Prostate gland (tissue), 2 donors: ENCODE results near the gene PCNX1. TPM values are rescaled to one million over a fixed set of nuclear protein-coding genes. Genes with fewer than 3 reads are reported as not detected.
"Not testable (repeated sequence)": the region's sequence is repeated elsewhere in the genome, so short reads cannot be mapped to it uniquely, and the experiment has no call there.

Source experiments
- DNase-seq: peaks from one replicate; pipeline ENCODE4 v3.0.0-alpha.2; 2019; ENCODE audit warnings: low spot score
- H3K27ac ChIP-seq, 2 donors: fragments of 200-600 bp; sonication (generic); 2 replicates each; pipeline ENCODE4 v1.5.1; 2017 to 2019
- H3K27me3 ChIP-seq: fragments of 200-600 bp; sonication (generic); replicated peaks from 2 replicates; pipeline ENCODE4 v1.5.1; 2019; ENCODE audit not compliant: insufficient read depth
- H3K36me3 ChIP-seq, 2 donors: fragments of 200-600 bp; sonication (generic); 1 replicate in 1 of 2; 2 replicates in 1 of 2; pipeline versions ENCODE4 v1.5.1 to v1.8.1; 2017 to 2019
- H3K4me1 ChIP-seq: fragments of 200-600 bp; sonication (generic); replicated peaks from 2 replicates; pipeline ENCODE4 v1.5.1; 2019
- H3K4me3 ChIP-seq, 2 donors: fragments of 200-600 bp; sonication (generic); 2 replicates each; pipeline ENCODE4 v1.5.1; 2017 to 2019
- H3K9me3 ChIP-seq: fragments of 200-600 bp; sonication (generic); 2 replicates; pipeline ENCODE4 v1.5.1; 2017
- CTCF ChIP-seq, 4 experiments: fragments of 200-600 bp in 2 of 4; fragments of 450-650 bp in 2 of 4; sonication (generic) in 2 of 4; IDR thresholded peaks; 1 replicate in 3 of 4; 2 replicates in 1 of 4; pipeline ENCODE4 v1.5.1; 2016 to 2019; ENCODE audit warnings: antibody characterized with exemption in 4 of 4, mild to moderate bottlenecking in 2 of 4, moderate library complexity in 2 of 4
- POLR2A ChIP-seq: fragments of 450-650 bp; IDR thresholded peaks from one replicate; pipeline ENCODE4 v1.6.1; 2016; ENCODE audit warnings: antibody characterized with exemption, mild to moderate bottlenecking
- POLR2AphosphoS5 ChIP-seq: sonication (generic); formaldehyde crosslinking; IDR thresholded peaks from one replicate; pipeline ENCODE4 v1.6.1; 2017; ENCODE audit warnings: antibody characterized with exemption
- WGBS: methylation state at CpG from one replicate; pipeline ENCODE4 v1.1.5; 2018; 5-methylcytosine and 5-hydroxymethylcytosine counted together
- intact Hi-C: fragments of 100-400 bp; cut with DNase I; formaldehyde crosslinking; loops from one replicate; pipeline ENCODE4 v1.14.2; 2022
- total RNA-seq, 2 donors: library from RNA; depleted of rRNA; stranded (reverse); fragments of >200 nt; gene quantifications; one replicate each; pipeline ENCODE4 v1.1.0, GENCODE V29; 2016

The PCNX1 gene
- total RNA-seq, 2 donors from 2014 or later: 24.5 to 66.5 TPM

GRCh38 chr14:71122866-71123565 lies 215.8 kb downstream of the PCNX1 start:
- H3K36me3 ChIP-seq: no peaks in the 10 kb centered on the region
- intact Hi-C loops: no loop called here
- no peaks in the 10 kb centered on the region for H3K4me1 ChIP-seq
- TF ChIP-seq POLR2AphosphoS5: no peak
- TF ChIP-seq POLR2A: no peak
- no peak for TF ChIP-seq CTCF (IDR thresholded peaks at IDR 0.05)
- no peak overlapping the region for H3K27ac ChIP-seq
- H3K27me3 ChIP-seq: no peaks in the 10 kb centered on the region
- no peaks in the 10 kb centered on the region for H3K9me3 ChIP-seq
- no peak for DNase-seq
- H3K4me3 ChIP-seq: no peak overlapping the region
- WGBS: 79% methylated on average over 2 of the region's 2 CpGs

GRCh38 chr14:71123579-71124135 lies 216.4 kb downstream of the PCNX1 start:
- H3K27me3 ChIP-seq: no peaks in the 10 kb centered on the region
- no peaks in the 10 kb centered on the region for H3K36me3 ChIP-seq
- no peaks in the 10 kb centered on the region for H3K9me3 ChIP-seq
- intact Hi-C loops: no loop called here
- WGBS: 91% methylated on average over 4 of the region's 4 CpGs
- no peak for DNase-seq
- TF ChIP-seq POLR2A: no peak
- no peak for TF ChIP-seq POLR2AphosphoS5
- TF ChIP-seq CTCF (IDR thresholded peaks at IDR 0.05): no peak
- H3K27ac ChIP-seq: no peak overlapping the region
- H3K4me3 ChIP-seq: no peak overlapping the region
- no peaks in the 10 kb centered on the region for H3K4me1 ChIP-seq

DNA sequence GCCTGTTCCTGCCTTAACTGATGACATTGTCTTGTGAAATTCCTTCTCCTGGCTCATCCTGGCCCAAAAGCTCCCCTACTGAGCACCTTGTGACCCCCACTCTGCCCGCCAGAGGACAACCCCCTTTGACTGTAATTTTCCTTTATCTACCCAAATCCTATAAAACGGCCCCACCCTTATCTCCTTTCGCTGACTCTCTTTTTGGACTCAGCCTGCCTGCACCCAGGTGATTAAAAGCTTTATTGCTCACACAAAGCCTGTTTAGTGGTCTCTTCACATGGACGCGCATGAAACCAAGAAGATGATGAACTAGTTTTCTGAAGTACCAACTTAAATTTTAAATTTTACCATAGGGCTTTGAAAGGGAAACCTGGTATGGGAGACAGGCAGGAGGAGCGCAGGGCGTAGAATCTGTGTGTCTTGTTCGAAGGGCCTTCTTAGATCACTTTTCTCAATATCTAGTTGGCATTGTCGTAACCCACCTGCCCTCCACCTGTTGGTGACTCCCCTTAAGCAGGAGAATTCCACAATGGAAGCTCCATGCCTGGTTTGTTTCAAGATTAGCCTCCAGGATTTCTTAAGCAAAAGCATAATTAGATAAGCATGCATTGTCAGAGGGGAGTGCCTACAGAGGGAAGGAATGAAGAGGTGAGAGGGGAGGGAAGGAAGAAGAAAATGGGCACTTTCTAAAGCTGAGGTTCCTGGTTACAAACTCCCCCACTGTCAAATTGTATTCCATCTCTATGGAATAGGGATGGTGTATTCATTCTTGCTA lies 222.6 kb downstream of the PCNX1 start:
- intact Hi-C loops, DNase-seq, H3K4me1 ChIP-seq, H3K4me3 ChIP-seq, H3K36me3 ChIP-seq, H3K27me3 ChIP-seq, H3K9me3 ChIP-seq, H3K27ac ChIP-seq: not testable (repeated sequence)
- WGBS: 92% methylated on average over 9 of the region's 9 CpGs

- TF ChIP-seq CTCF (IDR thresholded peaks at IDR 0.05): no peak
- TF ChIP-seq POLR2A: no peak
- no peak for TF ChIP-seq POLR2AphosphoS5
- Histone ChIP-seq H3K27ac (no peak overlapping the region), H3K27me3 (no peaks in the 10 kb centered on the region), H3K4me1 (no peaks in the 10 kb centered on the region), H3K9me3 (no peaks in the 10 kb centered on the region), H3K4me3 (no peak overlapping the region), H3K36me3 (no peaks in the 10 kb centered on the region)
- WGBS: 57% methylated on average over 11 of the region's 11 CpGs
- no peak for DNase-seq
- intact Hi-C loops: no loop called here
Measured at GRCh38 chr14:71130491-71131179, 223.4 kb downstream of the PCNX1 start.

GRCh38 chr14:71133296-71133695 lies 226.0 kb downstream of the PCNX1 start:
- H3K4me3 ChIP-seq: no peak overlapping the region
- WGBS: 95% methylated on average over 8 of the region's 8 CpGs
- intact Hi-C loops: no loop called here
- no peaks in the 10 kb centered on the region for H3K4me1 ChIP-seq
- no peak for TF ChIP-seq CTCF (IDR thresholded peaks at IDR 0.05)
- no peaks in the 10 kb centered on the region for H3K36me3 ChIP-seq
- H3K9me3 ChIP-seq: no peaks in the 10 kb centered on the region
- no peaks in the 10 kb centered on the region for H3K27me3 ChIP-seq
- H3K27ac ChIP-seq: no peak overlapping the region
- DNase-seq: no peak
